RKO (cell line): ENCODE data around the gene TSACC.

Source experiments
- DNase-seq: peaks from one replicate; pipeline ENCODE4 v3.0.0-alpha.2; 2016; ENCODE audit warnings: low spot score

Gene TSACC

DNA sequence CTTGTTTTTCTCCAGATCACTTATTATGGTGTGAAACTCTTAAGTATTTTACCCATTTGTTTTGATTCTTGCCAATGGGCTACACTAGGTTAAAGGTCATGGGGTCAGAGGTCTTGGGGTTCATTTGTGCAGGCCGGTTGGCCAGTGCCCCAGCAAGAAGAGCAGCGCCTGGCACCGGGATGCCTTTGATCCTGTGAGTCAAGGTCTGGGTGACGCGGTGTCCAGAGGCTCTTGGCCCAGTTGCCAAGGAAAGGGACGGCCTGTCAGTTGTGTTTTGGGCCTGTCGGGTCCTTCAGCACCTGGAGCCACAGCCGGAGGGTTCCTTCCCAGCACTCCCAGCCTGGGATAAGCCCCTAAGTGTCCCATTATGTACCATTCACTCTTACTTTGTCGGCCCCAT is 55.8 kb downstream of the TSACC start:
- DNase-seq = no peak

DNA sequence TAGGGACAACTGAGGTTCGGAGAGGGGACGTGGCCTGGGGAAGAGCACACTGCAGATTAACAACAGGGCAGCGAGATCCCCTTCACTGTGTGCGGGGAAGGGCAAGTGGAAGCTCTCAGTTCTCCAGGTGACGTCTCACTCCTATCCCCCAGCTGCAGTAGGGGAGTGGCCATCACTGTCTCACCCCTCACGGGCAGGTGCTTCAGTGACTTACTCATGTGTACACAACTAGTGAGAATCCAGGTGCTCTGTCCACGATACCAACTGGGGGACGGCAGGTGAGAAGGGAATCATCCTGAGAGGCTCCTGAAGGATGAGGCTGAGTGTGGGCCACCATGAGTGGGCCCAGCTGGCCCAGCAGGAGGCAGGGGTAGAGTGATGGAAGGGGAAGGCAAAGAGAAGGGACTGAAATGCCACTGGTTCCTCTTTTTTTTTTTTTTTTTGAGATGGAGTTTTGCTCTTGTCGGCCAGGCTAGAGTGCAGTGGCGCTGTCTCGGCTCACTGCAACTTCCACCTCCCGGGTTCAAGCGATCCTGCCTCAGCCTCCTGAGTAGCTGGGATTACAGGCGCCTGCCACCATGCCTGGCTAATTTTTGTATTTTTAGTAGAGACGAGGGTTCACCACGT is 56.6 kb downstream of the TSACC start:
- no peak for DNase-seq
